Vagina (tissue), 2 donors: ENCODE data around the gene AREG.

ENCODE experiments used
- POLR2A ChIP-seq, 2 donors: fragments of 450-650 bp; IDR thresholded peaks; one replicate each; pipeline ENCODE4 v1.6.1; 2017; ENCODE audit warnings: antibody characterized with exemption in 2 of 2, mild to moderate bottlenecking in 2 of 2, moderate library complexity in 2 of 2
- POLR2AphosphoS5 ChIP-seq, 2 donors: sonication (generic); formaldehyde crosslinking; IDR thresholded peaks; one replicate each; pipeline ENCODE4 v1.9.0; 2017; ENCODE audit warnings: antibody characterized with exemption in 2 of 2, mild to moderate bottlenecking in 2 of 2, low read depth in 1 of 2; ENCODE audit not compliant: insufficient read depth in 1 of 2
- TF ChIP-seq, protein P1 (sequence below), 3 experiments: fragments of 450-650 bp in 2 of 3; fragments of 200-600 bp in 1 of 3; sonication (generic) in 1 of 3; IDR thresholded peaks; one replicate each; pipeline ENCODE4 v1.5.1; 2017 to 2019; ENCODE audit warnings: antibody characterized with exemption in 3 of 3, mild to moderate bottlenecking in 2 of 3, moderate library complexity in 2 of 3

DNA sequence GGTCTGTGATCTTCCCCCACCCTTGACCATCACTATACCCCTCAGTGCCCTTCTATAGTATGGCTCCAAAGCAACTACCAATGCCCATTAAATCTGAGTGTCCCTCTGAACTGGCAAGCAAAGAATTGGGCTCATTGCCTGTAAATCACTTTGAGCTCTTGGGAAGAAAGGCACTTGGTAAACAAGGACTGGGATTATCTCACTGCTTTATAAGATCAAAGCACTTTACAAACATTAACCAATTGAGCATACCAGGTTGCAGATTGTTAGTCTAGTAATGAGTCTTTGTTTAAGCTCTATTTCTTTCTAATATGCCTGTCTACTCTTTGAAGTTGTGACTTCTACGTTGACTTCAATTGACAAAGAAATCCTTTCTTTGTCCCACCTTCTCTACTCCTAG, 34.1 kb downstream of the AREG start:
- TF ChIP-seq POLR2A (IDR thresholded peaks at IDR 0.05) (no peak), POLR2AphosphoS5 (IDR thresholded peaks at IDR 0.05; ENCODE audit: insufficient read depth in 1 of 2, low read depth in 1 of 2) (no peak)
- TF ChIP-seq, protein P1, sequence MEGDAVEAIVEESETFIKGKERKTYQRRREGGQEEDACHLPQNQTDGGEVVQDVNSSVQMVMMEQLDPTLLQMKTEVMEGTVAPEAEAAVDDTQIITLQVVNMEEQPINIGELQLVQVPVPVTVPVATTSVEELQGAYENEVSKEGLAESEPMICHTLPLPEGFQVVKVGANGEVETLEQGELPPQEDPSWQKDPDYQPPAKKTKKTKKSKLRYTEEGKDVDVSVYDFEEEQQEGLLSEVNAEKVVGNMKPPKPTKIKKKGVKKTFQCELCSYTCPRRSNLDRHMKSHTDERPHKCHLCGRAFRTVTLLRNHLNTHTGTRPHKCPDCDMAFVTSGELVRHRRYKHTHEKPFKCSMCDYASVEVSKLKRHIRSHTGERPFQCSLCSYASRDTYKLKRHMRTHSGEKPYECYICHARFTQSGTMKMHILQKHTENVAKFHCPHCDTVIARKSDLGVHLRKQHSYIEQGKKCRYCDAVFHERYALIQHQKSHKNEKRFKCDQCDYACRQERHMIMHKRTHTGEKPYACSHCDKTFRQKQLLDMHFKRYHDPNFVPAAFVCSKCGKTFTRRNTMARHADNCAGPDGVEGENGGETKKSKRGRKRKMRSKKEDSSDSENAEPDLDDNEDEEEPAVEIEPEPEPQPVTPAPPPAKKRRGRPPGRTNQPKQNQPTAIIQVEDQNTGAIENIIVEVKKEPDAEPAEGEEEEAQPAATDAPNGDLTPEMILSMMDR (IDR thresholded peaks at IDR 0.05): no peak
